AG09309 (cell line): ENCODE results near the gene TIMM23.

Source experiments
- DNase-seq: peaks from one replicate; pipeline ENCODE4 v3.0.0-alpha.2; 2010; ENCODE audit warnings: low read depth
- H3K4me3 ChIP-seq: 2 replicates; pipeline ENCODE4 v1.5.1; 2011; ENCODE audit warnings: mild to moderate bottlenecking, low read depth, low read length, moderate library complexity; ENCODE audit not compliant: control insufficient read depth
- CTCF ChIP-seq: IDR thresholded peaks from 2 replicates; pipeline ENCODE4 v1.5.1; 2011; ENCODE audit warnings: mild to moderate bottlenecking, low read depth, low read length, inconsistent platforms; ENCODE audit not compliant: insufficient read depth, control insufficient read depth; ENCODE audit errors: missing control alignments

The TIMM23 gene

GRCh38 chr10:46002916-46003693 lies 30.8 kb downstream of the TIMM23 start:
- DNase-seq = no peak
- no peak overlapping the region for H3K4me3 ChIP-seq
- TF ChIP-seq CTCF = no peak

- no peak overlapping the region for H3K4me3 ChIP-seq
- no peak for DNase-seq
- TF ChIP-seq CTCF = no peak
These were observed 32.7 kb downstream of the TIMM23 start for GRCh38 chr10:46004963-46005362.

- DNase-seq = no peak
- no peak overlapping the region for H3K4me3 ChIP-seq
- TF ChIP-seq CTCF = no peak
These were observed 33.1 kb downstream of the TIMM23 start for GRCh38 chr10:46005383-46005782.

GRCh38 chr10:46006219-46006618 lies 33.9 kb downstream of the TIMM23 start:
- H3K4me3 ChIP-seq = no peak overlapping the region
- TF ChIP-seq CTCF = no peak
- peak; percentile 75 for DNase-seq

GRCh38 chr10:46012746-46013145 lies 40.5 kb downstream of the TIMM23 start:
- no peak for DNase-seq
- H3K4me3 ChIP-seq = no peak overlapping the region

GRCh38 chr10:46014206-46014605 lies 41.9 kb downstream of the TIMM23 start:
- DNase-seq = no peak
- TF ChIP-seq CTCF = no peak
- H3K4me3 ChIP-seq = no peak overlapping the region

More at GRCh38 chr10:46012746-46013145, 40.5 kb downstream of the TIMM23 start:
- TF ChIP-seq CTCF = no peak
